ENCODE results near the gene IQCC. TPM values are rescaled to one million over a fixed set of nuclear protein-coding genes. Genes with fewer than 3 reads are reported as not detected.

The IQCC gene
- total RNA-seq, 1 donor from 2014 or later: 4.7 TPM

DNA sequence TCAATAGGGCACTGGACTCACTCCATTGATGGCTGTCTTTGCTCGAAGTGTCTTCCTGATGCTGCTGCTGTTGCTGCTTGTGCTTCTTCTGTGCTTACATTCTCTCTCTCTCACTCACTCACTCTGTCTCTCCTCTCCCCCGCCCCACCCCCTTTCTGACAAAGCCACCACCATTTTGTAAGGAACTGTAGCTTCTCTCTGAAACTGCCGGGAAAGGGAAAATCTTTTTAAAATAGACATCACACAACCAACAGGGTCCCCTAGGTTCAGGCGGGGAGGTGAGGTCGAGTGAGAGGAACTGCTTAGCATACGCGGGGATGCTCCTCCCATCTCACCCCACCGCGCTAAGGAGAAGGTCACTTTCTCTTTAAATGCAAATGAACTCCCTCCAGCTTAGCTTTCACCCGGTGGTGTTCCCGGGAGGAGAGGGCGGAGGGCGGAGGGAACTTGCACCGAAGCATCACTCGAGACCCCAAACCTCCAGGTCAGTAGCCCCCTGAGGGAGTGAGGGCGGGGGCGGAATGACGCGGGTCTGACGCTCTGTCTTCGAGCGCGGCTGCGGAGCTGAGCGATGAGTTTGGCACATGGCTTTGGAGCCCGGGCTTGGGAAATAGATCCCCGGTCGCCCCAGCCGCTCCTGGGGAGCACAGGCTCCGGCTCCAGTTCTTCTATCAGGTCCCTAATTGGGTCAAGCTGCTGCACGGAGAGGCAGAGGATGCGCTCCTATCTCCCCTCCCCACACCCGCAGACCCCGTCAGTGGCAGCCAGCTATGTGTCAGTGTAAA, 5.1 kb upstream of the IQCC start, which contains the start of gene CCDC28B:
TSS of gene CCDC28B (plus strand) at position 370 of the 785 bp plus-strand sequence. CDS start 1,341 bp downstream, outside the sequence.
- Mint-ChIP-seq H3K27ac (peak within 1 kb of the TSS; percentile 90), H3K4me1 (ENCODE audit: unreplicated experiment) (peaks cover 30% of the 10 kb centered on the region), H3K27me3 (no peaks in the 10 kb centered on the region), H3K9me3 (no peaks in the 10 kb centered on the region), H3K4me3 (peak within 1 kb of the TSS; percentile 93), H3K36me3 (peaks cover 3% of the 10 kb centered on the region)
- DNase-seq (ENCODE audit: extremely low spot score, unreplicated experiment): no peak
- TF ChIP-seq, protein P1, sequence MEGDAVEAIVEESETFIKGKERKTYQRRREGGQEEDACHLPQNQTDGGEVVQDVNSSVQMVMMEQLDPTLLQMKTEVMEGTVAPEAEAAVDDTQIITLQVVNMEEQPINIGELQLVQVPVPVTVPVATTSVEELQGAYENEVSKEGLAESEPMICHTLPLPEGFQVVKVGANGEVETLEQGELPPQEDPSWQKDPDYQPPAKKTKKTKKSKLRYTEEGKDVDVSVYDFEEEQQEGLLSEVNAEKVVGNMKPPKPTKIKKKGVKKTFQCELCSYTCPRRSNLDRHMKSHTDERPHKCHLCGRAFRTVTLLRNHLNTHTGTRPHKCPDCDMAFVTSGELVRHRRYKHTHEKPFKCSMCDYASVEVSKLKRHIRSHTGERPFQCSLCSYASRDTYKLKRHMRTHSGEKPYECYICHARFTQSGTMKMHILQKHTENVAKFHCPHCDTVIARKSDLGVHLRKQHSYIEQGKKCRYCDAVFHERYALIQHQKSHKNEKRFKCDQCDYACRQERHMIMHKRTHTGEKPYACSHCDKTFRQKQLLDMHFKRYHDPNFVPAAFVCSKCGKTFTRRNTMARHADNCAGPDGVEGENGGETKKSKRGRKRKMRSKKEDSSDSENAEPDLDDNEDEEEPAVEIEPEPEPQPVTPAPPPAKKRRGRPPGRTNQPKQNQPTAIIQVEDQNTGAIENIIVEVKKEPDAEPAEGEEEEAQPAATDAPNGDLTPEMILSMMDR (conservative IDR thresholded peaks at IDR 0.05): no peak

DNA sequence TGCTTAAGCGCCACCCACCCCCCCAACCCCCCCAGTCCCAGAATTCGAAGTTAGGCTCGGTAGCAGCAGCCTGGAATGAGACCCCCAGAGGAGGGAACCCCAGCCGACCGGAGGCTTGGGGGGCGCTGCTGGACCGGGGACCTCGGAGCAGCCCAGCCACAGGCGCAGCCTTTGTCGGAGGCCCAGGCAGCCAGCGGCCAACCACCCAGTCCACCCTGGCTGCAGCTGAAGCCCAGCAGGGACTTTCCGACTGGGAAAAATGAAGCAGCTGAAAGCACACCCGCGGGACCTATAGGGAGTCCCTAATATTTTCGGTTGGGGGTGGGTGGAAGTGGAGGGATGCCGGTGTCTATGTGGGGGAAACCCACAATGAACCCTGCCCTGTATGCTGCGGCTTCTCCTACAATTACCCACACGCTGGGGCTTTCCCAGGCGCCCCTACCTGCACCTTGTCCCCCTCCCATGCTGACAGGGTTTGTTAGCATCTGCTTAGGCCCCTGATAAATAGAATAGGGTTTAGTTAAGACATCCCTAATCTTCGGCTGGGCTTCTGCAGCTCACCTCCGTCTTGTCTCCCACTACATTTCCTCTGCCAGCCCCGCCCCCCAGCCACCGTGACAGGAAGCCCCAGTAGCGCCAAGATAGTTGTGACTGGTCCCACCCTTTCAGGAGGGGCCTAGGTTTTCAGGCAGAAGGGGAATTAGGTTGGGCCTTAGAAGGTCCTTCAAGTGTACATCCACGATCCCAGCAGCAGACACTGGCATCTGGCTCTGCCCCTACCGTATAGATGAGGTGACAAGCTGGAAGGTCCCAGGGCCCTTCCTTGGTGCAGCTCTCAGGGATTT, 4.2 kb upstream of the IQCC start:
- peaks cover 3% of the 10 kb centered on the region for H3K36me3 Mint-ChIP-seq
- TF ChIP-seq, protein P1 (conservative IDR thresholded peaks at IDR 0.05): no peak
- peaks cover 33% of the 10 kb centered on the region for H3K4me1 Mint-ChIP-seq (ENCODE audit: unreplicated experiment)
- DNase-seq (ENCODE audit: extremely low spot score, unreplicated experiment): no peak
- H3K9me3 Mint-ChIP-seq: no peaks in the 10 kb centered on the region
- no peaks in the 10 kb centered on the region for H3K27me3 Mint-ChIP-seq
- H3K27ac Mint-ChIP-seq: peak overlapping the region; percentile 90
- H3K4me3 Mint-ChIP-seq: peak overlapping the region; percentile 93

DNA sequence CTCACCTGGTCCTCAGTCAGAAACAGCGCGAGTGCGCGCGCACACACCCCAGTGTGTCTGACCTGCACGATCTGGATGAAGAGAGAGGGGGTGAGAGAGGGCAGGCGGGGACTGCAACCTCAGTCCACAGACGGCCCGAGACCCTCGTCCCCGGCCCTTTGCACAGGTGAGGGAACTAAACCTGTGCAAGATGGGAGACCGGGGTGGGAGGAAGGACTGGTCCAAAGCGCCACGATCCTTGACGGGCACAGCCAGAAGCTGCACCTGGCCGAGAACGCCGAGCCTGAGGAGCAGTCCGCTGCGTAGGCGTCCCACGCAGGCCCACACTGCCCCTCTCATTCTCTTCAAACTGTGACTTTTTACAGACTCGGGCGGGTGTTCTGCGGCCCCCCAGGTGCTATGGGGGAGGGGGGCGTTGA, 519 bp upstream of the IQCC start:
- Mint-ChIP-seq H3K9me3 (no peaks in the 10 kb centered on the region), H3K27ac (peak overlapping the region; percentile 83), H3K27me3 (no peaks in the 10 kb centered on the region), H3K4me3 (peak overlapping the region; percentile 92), H3K4me1 (ENCODE audit: unreplicated experiment) (peaks cover 26% of the 10 kb centered on the region), H3K36me3 (no peaks in the 10 kb centered on the region)
- TF ChIP-seq, protein P1 (conservative IDR thresholded peaks at IDR 0.05): no peak
- DNase-seq (ENCODE audit: extremely low spot score, unreplicated experiment): no peak

DNA sequence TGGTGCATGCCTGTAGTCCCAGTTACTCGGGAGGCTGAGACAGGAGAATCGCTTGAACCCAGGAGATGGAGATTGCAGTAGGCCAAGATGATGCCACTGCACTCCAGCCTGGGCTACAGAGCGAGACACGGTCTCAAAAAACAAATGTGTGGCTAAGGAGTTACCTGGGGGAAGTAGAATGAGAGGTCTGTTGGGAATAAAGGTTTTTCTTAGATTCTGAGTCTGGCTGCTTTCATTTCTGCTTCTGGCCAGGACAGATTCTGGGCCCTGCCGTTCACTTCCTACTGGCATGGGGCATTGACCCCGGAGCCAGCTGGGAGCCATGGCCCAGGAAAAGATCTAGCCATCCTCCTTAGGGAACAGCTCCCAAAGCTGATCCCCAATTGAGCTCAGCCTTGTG, 3.0 kb downstream of the IQCC start:
- peak overlapping the region; percentile 14 for H3K4me3 Mint-ChIP-seq
- peaks cover 8% of the 10 kb centered on the region for H3K4me1 Mint-ChIP-seq (ENCODE audit: unreplicated experiment)
- no peaks in the 10 kb centered on the region for H3K9me3 Mint-ChIP-seq
- TF ChIP-seq, protein P1 (conservative IDR thresholded peaks at IDR 0.05): no peak
- H3K27me3 Mint-ChIP-seq: no peaks in the 10 kb centered on the region
- H3K27ac Mint-ChIP-seq: peak overlapping the region; percentile 77
- H3K36me3 Mint-ChIP-seq: no peaks in the 10 kb centered on the region
- no peak for DNase-seq (ENCODE audit: extremely low spot score, unreplicated experiment)

DNA sequence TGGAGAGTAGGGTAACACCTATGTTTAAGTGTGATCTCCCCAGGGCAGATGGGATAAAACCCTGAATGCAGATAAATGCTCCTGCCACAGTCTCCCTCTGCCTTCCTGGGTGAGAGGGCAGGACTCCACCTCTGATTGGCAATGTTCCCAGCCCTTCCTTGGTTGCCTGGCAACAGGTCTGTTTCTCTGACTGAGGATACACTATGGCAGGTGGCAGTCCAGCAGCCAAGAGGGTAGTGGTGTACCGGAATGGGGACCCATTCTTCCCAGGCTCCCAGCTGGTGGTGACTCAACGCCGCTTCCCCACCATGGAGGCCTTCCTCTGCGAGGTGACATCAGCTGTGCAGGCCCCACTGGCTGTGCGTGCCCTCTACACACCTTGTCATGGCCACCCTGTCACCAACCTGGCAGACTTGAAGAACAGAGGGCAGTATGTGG, 3.4 kb downstream of the IQCC start, which contains the start of gene DCDC2B:
TSS of gene DCDC2B (plus strand) at position 199 of the 438 bp plus-strand sequence. CDS start at position 204, 5 bp downstream.
- peak within 1 kb of the TSS; percentile 14 for H3K4me3 Mint-ChIP-seq
- DNase-seq (ENCODE audit: extremely low spot score, unreplicated experiment): no peak
- H3K36me3 Mint-ChIP-seq: no peaks in the 10 kb centered on the region
- H3K27me3 Mint-ChIP-seq: no peaks in the 10 kb centered on the region
- H3K27ac Mint-ChIP-seq: peak within 1 kb of the TSS; percentile 77
- TF ChIP-seq, protein P1 (conservative IDR thresholded peaks at IDR 0.05): no peak
- peaks cover 8% of the 10 kb centered on the region for H3K4me1 Mint-ChIP-seq (ENCODE audit: unreplicated experiment)
- no peaks in the 10 kb centered on the region for H3K9me3 Mint-ChIP-seq

All from type B pancreatic cell (in vitro differentiated cells).